Hepatic stellate cell (primary cell): ENCODE data around the gene TAS2R41.
"Not testable (repeated sequence)": the region's sequence is repeated elsewhere in the genome, so short reads cannot be mapped to it uniquely, and the experiment has no call there.

Source experiments
- DNase-seq: peaks from one replicate; pipeline ENCODE4 v3.0.0; 2011; ENCODE audit warnings: low spot score

TAS2R41 gene

GRCh38 chr7:143519411-143520131 is 41.9 kb downstream of the TAS2R41 start:
- no peak for DNase-seq

- not testable (repeated sequence) for DNase-seq
These were observed 44.7 kb downstream of the TAS2R41 start for GRCh38 chr7:143522309-143522916.
